ENCODE data around the gene TET3. TPM values are rescaled to one million over a fixed set of nuclear protein-coding genes. Genes with fewer than 3 reads are reported as not detected.

The TET3 gene
- polyA plus RNA-seq, 1 donor from 2014 or later = 18.2 TPM

- Histone ChIP-seq H3K79me2 (replicated peaks; ENCODE audit: insufficient read depth, low read length) (no peaks in the 10 kb centered on the region), H3K27ac (ENCODE audit: low read length) (no peak overlapping the region), H3K4me2 (ENCODE audit: low read length) (no peak overlapping the region), H3K9me2 (ENCODE audit: insufficient read depth, low read length) (no peaks in the 10 kb centered on the region), H3K9me3 (ENCODE audit: low read length) (no peaks in the 10 kb centered on the region), H4K20me1 (ENCODE audit: insufficient read depth) (no peaks in the 10 kb centered on the region), H3K4me3 (ENCODE audit: low read length) (no peak overlapping the region), H3K9ac (ENCODE audit: low read length) (no peak overlapping the region), H3K27me3 (ENCODE audit: insufficient read depth, low read depth, low read length) (peaks cover 43% of the 10 kb centered on the region), H2AFZ (ENCODE audit: low read depth, low read length) (no peak overlapping the region), H3F3A (ENCODE audit: insufficient read depth, low read length, poor library complexity, severe bottlenecking) (no peaks in the 10 kb centered on the region), H3K36me3 (ENCODE audit: insufficient read depth, low read length) (no peaks in the 10 kb centered on the region)
- TF ChIP-seq POLR2AphosphoS5 (IDR thresholded peaks at IDR 0.05) (no peak), REST (IDR thresholded peaks at IDR 0.05; ENCODE audit: borderline replicate concordance) (no peak), MXI1 (conservative IDR thresholded peaks at IDR 0.05; ENCODE audit: poor library complexity, severe bottlenecking) (no peak), TAF1 (IDR thresholded peaks at IDR 0.05; ENCODE audit: low read depth) (no peak), SMC3 (conservative IDR thresholded peaks at IDR 0.05; ENCODE audit: poor library complexity) (no peak), EZH2 (IDR thresholded peaks at IDR 0.05; ENCODE audit: borderline replicate concordance, insufficient read depth, low read length, poor library complexity, severe bottlenecking) (no peak), RAD21 (conservative IDR thresholded peaks at IDR 0.05) (no peak), EP300 (conservative IDR thresholded peaks at IDR 0.05; ENCODE audit: poor library complexity, severe bottlenecking) (no peak)
- TF ChIP-seq, protein P1, sequence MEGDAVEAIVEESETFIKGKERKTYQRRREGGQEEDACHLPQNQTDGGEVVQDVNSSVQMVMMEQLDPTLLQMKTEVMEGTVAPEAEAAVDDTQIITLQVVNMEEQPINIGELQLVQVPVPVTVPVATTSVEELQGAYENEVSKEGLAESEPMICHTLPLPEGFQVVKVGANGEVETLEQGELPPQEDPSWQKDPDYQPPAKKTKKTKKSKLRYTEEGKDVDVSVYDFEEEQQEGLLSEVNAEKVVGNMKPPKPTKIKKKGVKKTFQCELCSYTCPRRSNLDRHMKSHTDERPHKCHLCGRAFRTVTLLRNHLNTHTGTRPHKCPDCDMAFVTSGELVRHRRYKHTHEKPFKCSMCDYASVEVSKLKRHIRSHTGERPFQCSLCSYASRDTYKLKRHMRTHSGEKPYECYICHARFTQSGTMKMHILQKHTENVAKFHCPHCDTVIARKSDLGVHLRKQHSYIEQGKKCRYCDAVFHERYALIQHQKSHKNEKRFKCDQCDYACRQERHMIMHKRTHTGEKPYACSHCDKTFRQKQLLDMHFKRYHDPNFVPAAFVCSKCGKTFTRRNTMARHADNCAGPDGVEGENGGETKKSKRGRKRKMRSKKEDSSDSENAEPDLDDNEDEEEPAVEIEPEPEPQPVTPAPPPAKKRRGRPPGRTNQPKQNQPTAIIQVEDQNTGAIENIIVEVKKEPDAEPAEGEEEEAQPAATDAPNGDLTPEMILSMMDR (IDR thresholded peaks at IDR 0.05; ENCODE audit: poor library complexity, severe bottlenecking) = no peak
These were observed 5.0 kb upstream of the TET3 start for GRCh38 chr2:73979686-73980085.

GRCh38 chr2:73980566-73980965 is 4.1 kb upstream of the TET3 start:
- H3K27me3 ChIP-seq (ENCODE audit: insufficient read depth, low read depth, low read length) = peaks cover 43% of the 10 kb centered on the region
- no peaks in the 10 kb centered on the region for H3K36me3 ChIP-seq (ENCODE audit: insufficient read depth, low read length)
- H3K4me3 ChIP-seq (ENCODE audit: low read length) = no peak overlapping the region
- H3F3A ChIP-seq (ENCODE audit: insufficient read depth, low read length, poor library complexity, severe bottlenecking) = no peaks in the 10 kb centered on the region
- H3K4me2 ChIP-seq (ENCODE audit: low read length) = no peak overlapping the region
- H3K79me2 ChIP-seq (replicated peaks; ENCODE audit: insufficient read depth, low read length) = peaks cover 2% of the 10 kb centered on the region
- H3K9ac ChIP-seq (ENCODE audit: low read length) = no peak overlapping the region
- no peaks in the 10 kb centered on the region for H3K9me2 ChIP-seq (ENCODE audit: insufficient read depth, low read length)
- H3K9me3 ChIP-seq (ENCODE audit: low read length) = no peaks in the 10 kb centered on the region
- no peak overlapping the region for H2AFZ ChIP-seq (ENCODE audit: low read depth, low read length)
- H4K20me1 ChIP-seq (ENCODE audit: insufficient read depth) = no peaks in the 10 kb centered on the region
- no peak overlapping the region for H3K27ac ChIP-seq (ENCODE audit: low read length)
- TF ChIP-seq EZH2 (IDR thresholded peaks at IDR 0.05; ENCODE audit: borderline replicate concordance, insufficient read depth, low read length, poor library complexity, severe bottlenecking) (no peak), POLR2AphosphoS5 (IDR thresholded peaks at IDR 0.05) (no peak), EP300 (conservative IDR thresholded peaks at IDR 0.05; ENCODE audit: poor library complexity, severe bottlenecking) (no peak), RAD21 (conservative IDR thresholded peaks at IDR 0.05) (no peak), SMC3 (conservative IDR thresholded peaks at IDR 0.05; ENCODE audit: poor library complexity) (no peak), TAF1 (IDR thresholded peaks at IDR 0.05; ENCODE audit: low read depth) (no peak), MXI1 (conservative IDR thresholded peaks at IDR 0.05; ENCODE audit: poor library complexity, severe bottlenecking) (no peak), REST (IDR thresholded peaks at IDR 0.05; ENCODE audit: borderline replicate concordance) (no peak)
- TF ChIP-seq, protein P1 (IDR thresholded peaks at IDR 0.05; ENCODE audit: poor library complexity, severe bottlenecking) = no peak
